GM21367 (cell line): ENCODE data around the gene DNAI7.
A peak's percentile ranks its signal among the peaks of the same experiment; 100 is the strongest.

ENCODE experiments used
- ATAC-seq: cut with Tn5 transposase; IDR thresholded peaks from one replicate; pipeline ENCODE4 v1.9.1; 2021; ENCODE audit not compliant: unreplicated experiment

The DNAI7 gene

DNA sequence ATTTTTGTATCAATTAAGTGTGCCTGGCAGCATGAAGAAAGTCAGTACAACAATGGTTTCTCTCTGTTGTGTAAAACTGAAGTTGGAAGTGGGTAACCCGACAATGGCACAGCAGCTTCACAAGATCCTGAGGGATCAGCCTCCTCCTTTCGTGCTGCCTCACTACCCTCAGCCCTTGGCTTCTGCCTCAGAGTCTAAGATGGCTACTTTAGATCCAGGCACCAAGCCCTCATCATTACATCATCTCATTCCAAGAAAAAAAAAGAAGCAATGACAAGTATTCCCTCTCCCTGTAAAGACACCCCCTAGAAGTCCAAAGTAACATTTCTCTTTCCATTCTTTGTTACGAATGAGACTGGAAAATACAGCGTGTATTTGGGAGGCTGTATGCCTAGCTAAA is 92.6 kb downstream of the DNAI7 start:
- no peak for ATAC-seq

DNA sequence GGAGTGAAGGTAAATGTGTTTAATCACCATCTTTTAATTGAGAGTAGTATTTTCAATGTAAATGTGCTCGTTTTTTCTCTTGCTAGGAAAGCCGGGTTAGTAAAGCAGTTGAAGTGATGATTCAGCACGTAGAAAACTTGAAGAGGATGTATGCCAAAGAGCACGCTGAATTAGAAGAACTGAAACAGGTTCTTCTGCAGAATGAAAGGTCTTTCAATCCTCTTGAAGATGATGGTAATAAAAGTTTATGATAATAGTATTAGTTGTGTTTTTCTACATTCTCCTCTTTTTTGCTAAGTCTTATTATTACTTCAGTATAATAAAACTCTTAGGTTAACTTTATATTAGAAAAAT is 93.9 kb downstream of the DNAI7 start:
- ATAC-seq, result peak; percentile 73

DNA sequence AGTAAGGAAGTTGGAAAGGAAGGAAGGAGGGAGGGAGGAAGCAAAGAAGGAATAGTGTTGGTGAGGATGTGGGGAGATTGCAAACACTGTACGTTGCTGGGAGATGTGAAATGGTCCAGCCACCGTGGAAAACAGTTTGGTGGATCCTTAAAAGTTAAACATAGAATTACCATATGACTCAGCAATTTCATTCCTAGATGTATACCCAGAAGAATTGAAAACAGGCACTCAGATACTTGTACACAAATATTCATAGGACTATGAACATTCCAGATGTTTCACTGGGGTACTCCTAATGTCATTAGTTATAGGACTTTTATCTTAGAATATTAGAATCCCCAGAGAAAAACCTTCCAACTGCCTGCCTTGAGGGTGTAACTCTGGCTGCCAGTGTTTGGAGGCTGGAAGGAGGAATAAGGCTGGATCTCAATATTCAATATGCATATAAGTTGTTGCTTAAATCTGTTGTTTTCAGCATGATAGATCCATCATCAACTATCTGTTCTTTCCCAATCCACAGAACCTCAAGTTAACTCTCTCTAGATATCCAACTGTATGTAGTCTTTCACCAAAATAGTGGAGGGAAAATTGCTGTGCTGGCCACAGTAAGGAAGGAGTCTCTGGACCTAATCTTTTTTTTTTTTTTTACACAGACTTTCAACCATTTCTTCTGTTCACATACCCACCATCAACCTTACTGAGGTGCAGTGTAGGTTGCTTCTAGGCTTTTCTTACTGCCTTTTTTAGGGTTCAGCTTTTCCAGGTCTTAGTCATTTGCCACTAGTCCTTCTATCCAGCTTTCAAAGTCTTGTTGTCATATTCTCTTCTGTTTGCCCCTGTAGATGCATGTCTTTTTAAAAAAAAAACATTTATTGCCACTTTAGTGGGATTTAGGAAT is 94.5 kb downstream of the DNAI7 start:
- ATAC-seq, result no peak

DNA sequence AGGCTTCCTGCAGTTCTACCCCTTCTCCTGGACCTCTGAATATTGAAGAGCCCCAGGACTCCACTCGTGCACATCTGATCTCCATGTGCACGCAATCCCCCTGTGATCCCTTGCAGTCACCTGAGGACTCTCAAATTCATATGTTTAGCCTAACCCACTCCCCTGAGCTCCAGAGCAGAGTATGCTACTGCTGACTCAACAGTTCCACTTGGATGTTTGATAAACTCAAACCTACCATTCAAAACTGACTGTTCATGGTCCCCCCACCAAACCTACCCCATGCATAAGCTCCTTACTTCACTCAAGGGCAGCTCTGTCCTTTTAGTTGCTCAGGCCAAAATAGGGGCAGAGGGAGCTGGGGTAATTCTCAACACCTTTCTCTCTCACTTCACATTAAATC is 96.0 kb downstream of the DNAI7 start:
- no peak for ATAC-seq

DNA sequence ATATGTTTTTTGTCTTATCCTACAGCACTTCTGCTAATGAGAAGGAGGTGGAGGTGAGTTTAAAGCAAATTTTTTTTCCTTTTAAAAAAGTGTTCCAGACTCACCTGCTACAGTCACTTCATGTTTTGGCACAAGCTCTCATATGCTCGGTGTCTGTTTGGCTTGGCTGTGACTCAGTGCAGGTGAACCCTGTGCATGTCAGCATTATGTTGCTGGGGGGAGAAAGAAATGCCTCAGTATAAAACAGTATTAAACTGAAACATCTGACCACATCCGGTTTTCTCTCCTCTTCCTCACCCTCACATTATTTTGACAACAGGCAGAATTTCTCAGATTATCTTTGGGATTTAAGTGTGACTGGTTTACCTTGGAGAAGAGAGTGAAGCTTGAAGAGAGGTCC is 105.2 kb downstream of the DNAI7 start:
- no peak for ATAC-seq

DNA sequence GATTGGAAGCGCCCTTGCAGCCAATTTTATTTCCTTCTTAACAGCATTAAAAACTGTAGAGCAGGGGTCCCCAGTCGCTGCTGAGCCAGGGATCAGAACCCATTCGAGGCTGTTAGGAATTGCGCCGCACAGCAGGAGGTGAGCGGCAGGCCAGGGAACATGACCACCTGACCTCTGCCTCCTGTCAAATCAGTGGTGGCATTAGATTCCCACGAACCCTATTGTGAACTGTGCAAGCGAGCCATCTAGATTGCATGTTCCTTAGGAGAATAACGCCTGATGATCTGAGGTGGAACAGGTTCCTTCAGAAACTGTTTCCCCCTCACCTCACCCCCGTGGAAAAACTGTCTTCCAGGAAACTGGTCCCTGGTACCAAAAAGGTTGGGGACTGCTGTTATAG is 107.4 kb downstream of the DNAI7 start:
- ATAC-seq, result no peak

DNA sequence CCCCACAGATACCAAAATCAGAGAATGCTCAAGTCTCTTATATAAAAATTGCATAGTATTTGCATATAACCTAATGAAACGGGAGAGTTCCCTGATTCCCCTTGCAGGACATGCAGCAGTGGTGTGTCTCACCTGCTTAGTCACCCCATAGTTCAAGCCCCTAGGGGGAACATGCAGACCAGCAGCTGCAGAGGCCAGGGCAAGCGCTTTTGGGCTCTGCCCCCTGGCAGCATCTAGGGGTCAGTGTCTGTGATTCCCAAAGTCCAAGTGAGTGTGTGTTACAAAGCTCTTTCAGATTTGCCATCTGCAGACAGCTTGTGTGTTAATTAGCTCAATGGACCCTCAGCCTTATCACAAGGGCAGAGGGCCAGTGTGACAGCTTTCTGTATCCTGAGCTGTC is 110.1 kb downstream of the DNAI7 start:
- ATAC-seq, result no peak

DNA sequence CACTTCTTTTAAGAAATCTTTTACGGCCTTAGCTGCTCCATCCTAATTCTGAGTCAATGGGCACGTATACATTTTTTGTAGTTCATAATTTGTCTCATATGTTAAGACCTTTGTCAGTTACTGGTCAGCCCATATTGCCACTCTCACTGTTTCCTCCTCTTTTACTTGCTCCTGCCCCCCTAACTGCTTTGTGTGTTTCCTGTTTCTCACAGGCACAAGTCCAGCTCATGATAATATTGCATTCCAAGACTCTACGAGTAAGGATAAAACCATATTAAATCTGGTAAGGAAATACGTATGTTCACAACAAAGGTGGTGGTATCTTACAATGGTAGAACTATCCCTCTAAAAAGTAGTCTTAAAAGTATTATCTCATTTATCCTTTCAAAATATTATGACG is 111.7 kb downstream of the DNAI7 start:
- ATAC-seq, result no peak

DNA sequence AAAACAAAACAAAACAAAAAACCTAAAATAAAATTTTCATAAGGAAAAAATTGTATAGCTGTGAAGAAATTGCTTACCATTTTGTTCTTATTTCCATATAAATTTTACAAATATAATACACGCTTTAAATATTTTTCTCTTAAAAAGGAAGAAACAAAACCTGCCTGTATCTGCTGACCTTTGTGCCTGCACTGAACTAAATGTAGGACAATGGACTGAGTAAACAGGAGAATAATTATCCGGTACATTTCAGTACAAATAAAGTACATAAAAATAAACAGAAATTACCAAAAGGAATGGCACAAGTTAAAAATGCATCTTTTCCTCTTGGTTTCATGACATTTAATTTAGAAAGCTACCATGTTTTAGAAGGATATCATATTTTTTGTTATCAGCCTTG is 112.3 kb downstream of the DNAI7 start:
- ATAC-seq, result no peak

DNA sequence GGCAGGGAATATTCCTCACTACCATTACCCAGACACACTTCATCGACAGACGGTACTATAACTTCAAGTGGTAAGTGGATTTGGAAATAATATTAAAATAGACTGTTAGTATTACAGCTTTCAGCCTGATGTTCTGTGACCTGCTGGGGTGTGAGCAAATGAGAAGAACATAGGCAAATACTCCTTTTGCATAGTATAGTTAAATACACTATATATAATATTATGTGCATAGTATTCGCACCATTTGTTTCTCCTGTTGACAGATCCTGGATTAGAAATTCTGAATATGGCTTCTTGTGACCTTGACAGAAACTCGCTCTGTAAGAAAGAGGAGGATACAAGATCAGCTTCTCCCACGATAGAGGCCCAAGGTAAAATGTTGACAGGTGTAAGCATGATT is 115.6 kb downstream of the DNAI7 start:
- no peak for ATAC-seq

DNA sequence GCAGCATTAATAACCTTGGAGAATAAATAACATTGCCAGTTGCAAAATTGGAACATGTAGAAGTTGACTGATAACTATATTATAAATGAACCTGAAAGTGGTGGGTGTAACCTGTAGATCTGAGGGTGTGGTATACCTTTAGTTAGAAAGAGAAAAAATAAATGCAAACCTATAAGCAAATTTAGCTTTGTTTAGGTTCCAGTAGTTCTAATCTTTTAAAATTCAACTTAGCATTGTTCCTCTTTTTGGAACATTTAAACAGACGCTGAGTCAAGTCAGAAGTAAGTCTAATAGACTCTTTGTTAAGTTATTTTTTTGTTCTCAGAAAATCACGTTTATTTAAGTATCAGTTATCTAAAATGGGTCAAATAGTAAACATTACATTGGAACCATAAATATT is 120.0 kb downstream of the DNAI7 start:
- ATAC-seq, result no peak

DNA sequence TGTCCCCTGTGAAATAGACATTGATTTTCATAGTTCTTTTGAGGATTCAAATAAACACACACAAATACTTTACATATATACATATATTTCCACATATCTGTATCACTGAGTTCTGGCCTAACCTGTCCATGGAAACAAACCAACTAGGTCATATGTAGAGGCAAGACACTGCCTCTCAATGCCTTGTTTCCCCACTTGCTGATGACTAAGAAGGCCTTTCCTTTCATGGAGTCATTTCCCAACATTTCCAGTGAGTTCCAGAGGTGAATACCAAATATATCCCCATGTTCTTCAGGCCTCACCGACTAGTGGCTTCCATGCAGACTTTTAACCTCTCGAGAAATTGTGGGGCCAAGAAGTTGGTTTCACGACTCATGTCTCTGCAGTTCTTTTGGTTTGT is 120.8 kb downstream of the DNAI7 start:
- ATAC-seq, result no peak

DNA sequence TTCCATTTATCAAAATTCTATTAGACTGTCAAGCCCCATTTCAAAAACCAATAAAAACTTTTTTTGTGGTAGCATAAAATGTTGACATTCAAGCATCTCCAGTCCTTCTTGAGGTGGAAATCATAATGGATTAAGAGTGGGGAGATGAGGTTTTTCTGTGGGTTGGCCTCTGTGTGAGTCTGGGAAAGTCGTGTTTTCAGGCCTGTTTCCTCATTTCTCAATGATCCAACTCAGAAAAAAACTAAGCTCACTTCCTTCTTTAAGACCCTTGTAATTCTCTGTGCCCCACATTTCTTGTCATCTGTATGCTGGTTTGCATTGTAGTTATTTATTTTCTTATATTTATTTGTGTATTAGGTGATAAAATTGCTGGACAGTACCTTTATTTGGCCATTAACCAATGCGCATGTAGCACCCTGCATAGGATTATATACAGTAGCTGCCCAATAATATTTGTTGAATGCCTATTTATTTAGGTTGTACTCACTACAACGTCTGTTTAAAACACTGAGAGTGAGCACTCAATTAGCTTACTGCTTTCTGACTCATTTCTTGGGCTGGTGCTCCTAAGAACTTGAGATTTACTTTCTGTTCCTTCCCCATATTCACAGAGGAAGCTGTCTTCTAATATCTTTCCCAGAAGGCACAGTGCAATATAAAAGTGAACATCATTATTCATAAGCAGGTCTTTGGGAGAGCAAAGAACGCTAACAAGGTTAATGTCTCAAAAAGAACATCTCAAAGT is 121.9 kb downstream of the DNAI7 start:
- no peak for ATAC-seq

DNA sequence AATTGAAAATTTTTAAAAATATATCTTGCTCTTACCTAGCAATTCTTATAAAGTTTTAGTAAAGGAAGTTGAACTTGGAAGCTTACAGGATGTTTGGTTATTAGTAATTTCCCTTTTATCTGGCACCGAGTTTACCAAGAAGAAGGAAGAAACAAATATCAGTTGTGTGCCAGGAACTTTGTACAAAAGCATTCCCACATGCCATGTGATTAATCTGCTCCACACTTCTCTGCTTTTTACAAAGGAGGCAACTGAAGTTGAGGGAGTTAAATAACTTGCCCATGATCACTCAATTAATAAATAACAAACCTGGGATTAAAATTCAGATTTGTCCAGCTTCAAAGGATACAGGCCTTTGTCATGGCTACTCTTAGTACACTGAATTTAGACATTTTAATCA is 123.6 kb downstream of the DNAI7 start:
- no peak for ATAC-seq

DNA sequence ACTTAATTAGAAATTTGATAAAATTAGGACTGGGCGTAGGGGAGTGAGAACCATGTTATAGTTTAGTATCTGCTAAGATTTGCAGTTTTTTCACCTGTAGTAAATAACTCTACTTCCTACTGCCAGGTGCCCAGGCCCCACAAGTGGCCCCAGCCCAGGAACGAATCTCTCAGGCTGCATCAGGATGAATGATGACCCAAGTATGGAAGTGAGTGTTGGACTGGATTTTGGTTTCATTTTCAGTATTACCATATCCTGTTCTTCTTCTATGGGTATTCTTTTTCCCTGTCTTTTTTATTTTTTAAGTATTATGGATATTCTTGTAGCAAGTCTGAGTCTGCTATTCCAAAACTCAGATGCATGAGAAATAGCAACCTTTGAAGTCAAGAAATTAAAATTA is 125.7 kb downstream of the DNAI7 start:
- ATAC-seq, result no peak

DNA sequence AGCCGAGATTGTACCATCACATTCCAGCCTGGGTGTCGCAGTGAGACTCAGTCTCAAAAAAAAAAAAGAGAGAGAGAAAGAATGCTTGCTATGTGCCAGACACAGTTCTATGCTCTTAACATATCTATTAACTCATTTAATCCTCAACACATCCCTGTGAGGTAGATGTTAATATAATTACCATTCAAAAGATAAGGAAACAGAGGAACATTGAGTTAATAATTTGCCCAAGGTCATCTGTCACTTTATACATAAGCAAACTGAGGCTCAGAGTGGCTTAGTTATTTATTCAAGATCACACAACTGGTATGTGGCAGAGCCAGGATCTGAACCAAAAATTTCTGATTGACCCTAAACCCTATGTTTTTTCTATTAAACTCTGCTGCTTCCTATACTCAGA is 129.9 kb downstream of the DNAI7 start:
- ATAC-seq, result no peak

DNA sequence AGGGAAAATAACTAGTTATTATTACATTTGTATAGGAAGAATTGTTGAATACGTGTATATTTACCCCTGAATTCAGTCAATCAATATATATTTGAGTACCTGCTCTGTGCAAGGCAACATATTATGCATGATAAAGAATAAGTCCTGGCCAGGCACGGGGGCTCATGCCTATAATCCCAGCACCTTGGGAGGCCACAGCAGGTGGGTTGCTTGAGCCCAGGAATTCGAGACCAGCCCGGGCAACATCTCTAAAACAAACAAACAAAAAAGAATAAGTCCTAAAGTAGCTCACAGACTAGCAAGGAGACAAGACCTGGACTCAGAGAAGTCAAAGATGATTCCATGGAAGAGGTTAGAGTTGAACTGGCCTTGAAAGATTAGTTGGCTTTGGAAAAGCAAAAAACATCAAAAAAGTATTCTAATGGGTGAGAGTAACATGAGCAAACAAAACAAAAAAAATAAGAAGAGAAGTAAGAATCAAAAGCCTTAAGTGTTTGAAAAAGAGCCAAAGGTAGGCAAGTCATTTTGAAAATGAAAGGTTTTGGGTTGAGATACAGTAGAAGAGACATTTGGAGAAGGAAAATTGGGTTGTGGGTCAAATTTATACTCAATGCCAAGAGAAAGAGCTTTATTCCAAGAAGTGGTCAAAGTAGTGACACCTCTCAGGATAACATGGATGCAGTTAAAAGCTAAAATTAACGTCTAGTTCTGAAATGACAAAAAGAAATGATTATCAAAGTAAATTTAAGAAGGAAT is 130.9 kb downstream of the DNAI7 start:
- no peak for ATAC-seq

DNA sequence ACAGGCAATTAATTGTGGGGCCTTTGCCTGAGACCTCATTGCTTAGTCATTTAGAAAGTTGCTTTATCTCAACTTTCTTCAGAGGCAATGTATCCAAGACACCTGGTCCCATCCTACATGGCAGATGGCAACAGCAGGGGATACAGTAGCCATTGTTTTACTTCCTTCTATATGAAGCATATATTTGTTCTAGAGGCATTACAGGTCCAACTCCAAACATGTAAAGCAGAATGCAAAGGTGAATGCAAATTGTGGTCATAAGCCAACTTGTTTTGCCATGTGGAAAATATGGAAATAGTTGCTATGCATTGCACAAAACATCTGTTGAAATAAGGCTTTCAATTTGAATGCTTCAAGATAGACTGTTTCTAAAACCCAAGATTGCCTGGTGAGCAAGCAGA is 136.3 kb downstream of the DNAI7 start:
- peak; percentile 30 for ATAC-seq
